ENCODE measurements around the gene RPP40.

RPP40 gene

DNA sequence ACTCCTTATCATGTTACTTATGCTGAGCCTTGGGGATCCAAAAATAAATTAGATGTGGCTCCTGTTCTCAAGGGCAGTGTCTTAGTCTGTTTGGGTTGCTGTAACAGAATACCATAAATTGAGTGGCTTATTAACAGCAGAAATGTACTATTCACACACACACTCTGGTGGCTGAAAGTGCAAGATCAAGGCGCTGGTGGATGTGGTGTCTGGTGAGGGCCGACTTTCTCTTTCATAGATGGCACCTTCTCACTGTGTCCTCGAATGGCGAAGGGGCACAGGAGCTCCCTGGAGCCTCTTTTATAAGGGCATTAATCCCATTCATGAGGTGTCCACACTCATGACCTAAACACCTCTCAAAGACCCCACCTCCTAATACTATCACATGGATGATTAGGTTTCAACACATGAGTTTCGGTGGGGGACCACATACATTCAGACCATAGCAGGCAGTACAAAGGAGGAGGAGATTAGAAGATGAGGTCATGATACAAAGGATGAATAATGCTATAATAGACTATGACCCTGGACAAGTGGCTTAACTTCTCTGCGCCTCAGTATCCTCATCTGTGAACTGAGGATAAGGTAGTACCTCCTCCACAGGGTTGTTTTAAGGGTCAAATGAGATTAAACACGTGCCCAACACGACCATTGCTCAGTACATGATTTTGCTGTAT, 34.1 kb downstream of the RPP40 start:
- DNase-seq (ENCODE audit: low spot score) = no peak

GRCh38 chr6:4967301-4968030, 36.4 kb downstream of the RPP40 start:
- DNase-seq (ENCODE audit: low spot score) = no peak

DNA sequence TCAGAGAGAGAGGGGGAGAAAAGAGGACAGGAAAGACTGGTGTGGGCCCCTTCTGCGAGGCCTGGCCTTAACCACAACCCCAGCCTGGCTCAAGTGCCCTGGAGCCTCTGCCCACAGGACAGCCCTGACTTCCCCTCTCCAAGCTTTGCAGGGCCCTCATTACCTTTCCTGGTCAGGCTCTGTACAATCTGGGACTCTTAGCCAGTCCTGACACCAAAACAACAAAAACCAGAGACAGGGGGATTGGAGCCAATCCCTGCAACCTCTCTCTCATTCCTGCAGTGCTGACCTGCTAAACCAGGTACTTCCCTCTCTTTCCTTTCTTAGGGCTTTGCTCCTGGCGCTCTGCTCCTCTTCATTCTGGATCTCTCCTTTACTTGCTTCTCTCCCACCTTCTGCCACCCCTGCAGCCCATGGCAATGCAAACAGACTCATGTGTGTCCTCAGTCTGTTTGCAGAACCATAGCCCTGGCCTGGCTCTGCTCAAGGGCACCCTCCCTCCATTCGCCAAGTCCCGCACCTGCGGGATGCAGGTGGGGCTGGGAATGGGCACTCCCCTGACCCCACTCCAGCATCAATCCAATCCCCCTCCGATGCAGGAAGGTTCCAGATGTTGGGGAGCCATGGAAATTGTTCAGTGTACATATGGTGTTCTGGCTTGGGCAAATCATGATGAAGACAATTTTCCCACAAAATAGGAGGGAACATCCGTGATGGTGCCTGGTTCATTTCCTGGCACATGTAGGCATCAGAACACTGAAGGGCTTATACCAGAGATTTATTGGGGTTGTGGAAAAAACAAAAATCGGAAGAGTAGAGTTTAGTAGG, 38.1 kb downstream of the RPP40 start:
- no peak for DNase-seq (ENCODE audit: low spot score)

- DNase-seq (ENCODE audit: low spot score) = no peak
These were observed 38.9 kb downstream of the RPP40 start for GRCh38 chr6:4964675-4965561.

DNA sequence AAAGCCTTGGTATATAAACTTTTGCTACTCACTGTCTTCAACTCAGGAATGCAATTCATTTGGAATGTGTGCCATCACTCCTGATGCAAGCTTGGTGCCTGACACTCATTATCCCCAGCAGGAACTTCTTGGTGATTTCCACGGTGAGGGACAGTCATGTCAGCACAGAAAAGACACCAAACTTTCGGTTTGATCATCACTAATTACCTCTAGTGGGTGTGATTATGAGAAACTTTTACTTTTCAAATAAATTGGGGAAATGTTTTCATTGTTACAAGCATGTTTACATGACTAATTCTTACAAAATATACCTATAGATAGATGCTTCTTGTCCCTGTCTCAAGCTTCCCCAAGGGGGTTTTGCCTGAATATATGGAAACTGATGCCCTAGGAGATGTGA, 40.9 kb downstream of the RPP40 start:
- no peak for DNase-seq (ENCODE audit: low spot score)

DNA sequence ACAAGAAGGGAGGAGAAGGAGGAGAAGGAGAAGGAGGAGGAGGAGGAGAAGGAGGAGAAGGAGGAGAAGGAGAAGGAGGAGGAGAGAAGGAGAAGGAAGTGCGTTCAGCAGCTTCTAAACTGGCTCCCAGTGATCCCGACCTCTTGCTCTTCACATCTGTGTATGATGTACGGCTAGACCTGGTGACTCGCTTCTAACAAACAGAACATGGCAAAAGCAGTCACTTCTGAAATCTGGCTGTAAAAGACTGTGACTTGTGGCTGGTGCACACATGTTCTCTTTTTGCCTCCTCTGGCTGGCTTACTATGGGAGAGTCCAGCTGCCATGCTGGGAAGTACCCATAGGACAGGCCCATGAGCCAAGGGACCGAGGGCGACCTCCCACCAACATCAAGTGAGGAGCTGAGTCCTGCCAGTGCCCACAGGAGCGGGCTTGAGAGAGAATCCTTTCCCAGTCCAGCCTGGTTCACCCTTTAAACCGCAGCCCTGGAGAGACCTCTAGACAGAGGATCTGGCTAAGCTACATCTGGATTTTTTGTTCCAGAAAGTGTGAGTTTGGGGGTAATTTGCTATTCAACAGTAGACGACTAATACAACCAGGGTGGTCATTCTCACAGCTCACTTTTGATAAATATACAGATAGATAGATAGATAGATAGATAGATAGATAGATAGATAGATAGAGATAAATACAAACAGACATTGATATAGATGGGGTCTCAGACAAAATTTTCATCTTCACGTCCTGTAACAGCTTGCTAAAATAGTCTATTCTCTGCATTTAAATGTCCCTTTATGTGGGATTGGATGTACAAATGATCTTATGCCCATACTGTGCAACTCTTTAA, 42.3 kb downstream of the RPP40 start:
- DNase-seq (ENCODE audit: low spot score) = no peak

GRCh38 chr6:4958624-4959023, 45.2 kb downstream of the RPP40 start:
- no peak for DNase-seq (ENCODE audit: low spot score)

GRCh38 chr6:4957521-4958231, 46.2 kb downstream of the RPP40 start:
- no peak for DNase-seq (ENCODE audit: low spot score)

DNA sequence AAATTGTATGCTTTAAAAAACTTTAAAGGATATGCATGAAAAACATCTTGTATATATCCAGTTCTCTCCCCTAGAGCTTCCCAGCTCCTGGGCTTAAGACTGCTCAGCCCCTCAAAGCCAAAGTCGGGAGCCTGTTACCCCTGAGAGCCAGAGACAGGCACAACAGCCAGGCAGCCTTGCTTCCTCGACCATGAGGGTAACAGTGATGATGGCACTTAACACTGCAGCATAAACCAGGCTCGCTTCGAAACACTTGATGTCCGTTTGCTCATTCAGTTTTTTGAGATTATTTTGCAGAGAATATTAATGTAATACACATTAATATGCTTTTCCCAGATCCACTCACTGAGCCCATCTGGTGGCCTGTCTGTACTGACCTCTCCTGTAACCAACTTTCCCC, 47.2 kb downstream of the RPP40 start:
- DNase-seq (ENCODE audit: low spot score) = no peak

DNA sequence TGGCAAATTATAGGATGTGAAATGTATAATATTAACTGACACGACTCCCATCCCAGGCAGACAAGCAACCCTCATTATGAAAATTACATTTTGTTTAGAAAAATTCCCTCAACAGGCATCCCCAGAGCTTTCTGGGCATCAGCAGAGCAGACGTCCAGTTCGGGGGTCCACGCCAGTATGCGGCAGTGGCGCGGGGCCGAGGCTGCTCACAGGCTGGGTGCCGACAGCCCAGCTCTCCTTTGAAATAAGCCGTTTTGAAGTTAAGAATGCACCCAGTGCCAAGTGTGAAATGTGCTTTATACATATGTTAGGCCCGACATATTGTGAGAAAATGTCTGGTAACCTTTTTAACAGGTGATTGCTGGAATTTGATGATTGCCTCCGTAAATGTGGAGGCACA, 50.4 kb downstream of the RPP40 start:
- no peak for DNase-seq (ENCODE audit: low spot score)

GRCh38 chr6:4950836-4951533, 52.9 kb downstream of the RPP40 start:
- DNase-seq (ENCODE audit: low spot score) = no peak

GRCh38 chr6:4950076-4950475, 53.8 kb downstream of the RPP40 start:
- no peak for DNase-seq (ENCODE audit: low spot score)

DNA sequence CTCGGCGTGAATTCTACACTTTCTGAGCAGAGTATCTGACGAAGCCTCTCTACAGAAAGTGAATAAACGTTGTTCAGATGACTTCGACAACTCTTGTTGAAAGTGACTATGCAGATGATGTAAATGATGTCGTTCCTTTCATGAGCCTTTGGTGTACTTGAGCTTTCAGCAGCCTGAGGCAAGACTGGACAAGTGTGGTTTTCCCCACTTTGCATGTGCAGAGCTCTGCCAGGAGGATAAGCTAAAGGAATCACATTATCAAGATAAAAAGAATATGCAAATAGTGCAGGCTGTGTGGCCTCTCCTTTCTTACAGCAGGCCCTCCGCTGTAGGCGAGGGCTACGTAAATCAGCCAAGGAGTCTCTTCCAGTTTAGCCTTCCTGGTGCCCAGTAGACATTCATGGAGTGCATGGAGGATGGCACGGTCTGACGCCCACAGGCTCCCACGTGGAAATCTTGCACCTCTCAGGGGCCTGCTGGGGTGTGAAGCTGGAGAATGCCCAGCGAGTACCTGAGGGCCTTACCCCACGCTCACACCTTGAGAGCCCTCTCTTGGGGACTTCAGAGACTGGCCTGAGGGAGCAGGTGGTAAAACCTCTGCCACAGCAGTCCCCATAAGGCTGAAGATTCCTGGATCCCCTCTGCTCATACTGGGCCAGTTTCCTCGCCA, 54.9 kb downstream of the RPP40 start:
- DNase-seq (ENCODE audit: low spot score) = no peak

- no peak for DNase-seq (ENCODE audit: low spot score)
These were observed 56.1 kb downstream of the RPP40 start for GRCh38 chr6:4947716-4948115.

- DNase-seq (ENCODE audit: low spot score) = no peak
These were observed 57.3 kb downstream of the RPP40 start for GRCh38 chr6:4946521-4946920.
